Measurements from ENCODE around the gene CLN6.
"Not testable (repeated sequence)": the region's sequence is repeated elsewhere in the genome, so short reads cannot be mapped to it uniquely, and the experiment has no call there.

CLN6 gene

DNA sequence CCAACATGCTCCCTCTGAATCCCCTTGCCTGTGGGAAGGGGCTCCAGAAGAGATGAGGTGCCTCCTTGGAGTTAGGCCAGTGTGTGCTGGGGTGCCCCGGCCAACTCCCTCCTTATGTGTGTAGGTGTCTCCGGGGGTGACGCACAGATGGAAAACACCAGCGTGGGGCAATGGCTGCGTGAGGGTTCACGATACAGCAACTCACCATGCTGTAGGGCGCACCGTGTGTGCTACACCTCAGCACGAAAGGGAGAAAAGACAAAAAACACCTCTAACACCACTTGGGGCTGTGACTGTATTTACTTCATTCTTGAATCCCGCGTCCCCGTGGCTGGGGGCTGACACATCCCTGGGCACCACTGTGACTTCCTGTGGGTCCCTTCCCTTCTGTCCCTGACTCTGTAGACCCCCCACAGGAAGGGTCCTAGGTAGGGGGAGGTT, 22.8 kb downstream of the CLN6 start:
- in situ Hi-C loops (cut with HindIII; ENCODE audit: low pct_unique_long_range_greater_than_20kb, low sequenced_read_pairs) = no loop called here
- no peak for DNase-seq (ENCODE audit: low read depth in 1 of 2, low spot score in 1 of 2)
- no peak for TF ChIP-seq JUND (IDR thresholded peaks at IDR 0.05; ENCODE audit: low read depth)

GRCh38 chr15:68205954-68206539, 23.5 kb downstream of the CLN6 start:
- no peak for TF ChIP-seq JUND (IDR thresholded peaks at IDR 0.05; ENCODE audit: low read depth)
- DNase-seq (ENCODE audit: low read depth in 1 of 2, low spot score in 1 of 2) = no peak
- in situ Hi-C loops (cut with HindIII; ENCODE audit: low pct_unique_long_range_greater_than_20kb, low sequenced_read_pairs) = no loop called here

- TF ChIP-seq JUND (IDR thresholded peaks at IDR 0.05; ENCODE audit: low read depth) = no peak
- in situ Hi-C loops (cut with HindIII; ENCODE audit: low pct_unique_long_range_greater_than_20kb, low sequenced_read_pairs) = no loop called here
- DNase-seq (ENCODE audit: low read depth in 1 of 2, low spot score in 1 of 2) = no peak
Observed at GRCh38 chr15:68205558-68205944, 24.0 kb downstream of the CLN6 start.

GRCh38 chr15:68204776-68205557, 24.6 kb downstream of the CLN6 start, which contains the start of gene CALML4:
Gene CALML4 (minus strand): TSS chr15:68205332. CDS start chr15:68205247, 85 bp downstream.
- in situ Hi-C loops (cut with HindIII; ENCODE audit: low pct_unique_long_range_greater_than_20kb, low sequenced_read_pairs) = no loop called here
- TF ChIP-seq JUND (IDR thresholded peaks at IDR 0.05; ENCODE audit: low read depth) = no peak
- no peak for DNase-seq (ENCODE audit: low read depth in 1 of 2, low spot score in 1 of 2)

GRCh38 chr15:68204361-68204760, 25.2 kb downstream of the CLN6 start:
- DNase-seq (ENCODE audit: low read depth in 1 of 2, low spot score in 1 of 2) = no peak
- in situ Hi-C loops (cut with HindIII; ENCODE audit: low pct_unique_long_range_greater_than_20kb, low sequenced_read_pairs) = no loop called here
- TF ChIP-seq JUND (IDR thresholded peaks at IDR 0.05; ENCODE audit: low read depth) = no peak

DNA sequence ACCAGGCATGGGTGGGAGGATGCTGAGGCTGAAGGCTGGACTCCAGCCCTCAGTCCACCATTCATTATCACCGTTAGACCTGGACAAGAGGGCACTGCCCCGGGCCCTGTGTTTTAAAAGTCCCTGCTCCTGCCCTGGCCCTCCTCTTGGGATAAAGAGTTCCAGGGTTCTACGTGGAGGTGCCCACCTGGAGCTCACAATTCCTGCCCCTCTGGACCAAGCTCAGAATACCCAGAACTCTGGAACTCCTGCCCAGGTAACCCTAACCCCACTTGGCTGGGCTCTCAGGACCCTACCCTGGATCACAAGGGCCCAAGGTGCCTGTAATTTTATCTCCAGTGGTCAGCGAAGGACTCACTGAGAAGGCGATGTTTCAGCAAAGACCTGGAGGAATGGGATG, 25.6 kb downstream of the CLN6 start:
- DNase-seq (ENCODE audit: low read depth in 1 of 2, low spot score in 1 of 2) = no peak
- in situ Hi-C loops (cut with HindIII; ENCODE audit: low pct_unique_long_range_greater_than_20kb, low sequenced_read_pairs) = no loop called here
- TF ChIP-seq JUND (IDR thresholded peaks at IDR 0.05; ENCODE audit: low read depth) = no peak

GRCh38 chr15:68203486-68203885, 26.0 kb downstream of the CLN6 start:
- in situ Hi-C loops (cut with HindIII; ENCODE audit: low pct_unique_long_range_greater_than_20kb, low sequenced_read_pairs) = no loop called here

DNA sequence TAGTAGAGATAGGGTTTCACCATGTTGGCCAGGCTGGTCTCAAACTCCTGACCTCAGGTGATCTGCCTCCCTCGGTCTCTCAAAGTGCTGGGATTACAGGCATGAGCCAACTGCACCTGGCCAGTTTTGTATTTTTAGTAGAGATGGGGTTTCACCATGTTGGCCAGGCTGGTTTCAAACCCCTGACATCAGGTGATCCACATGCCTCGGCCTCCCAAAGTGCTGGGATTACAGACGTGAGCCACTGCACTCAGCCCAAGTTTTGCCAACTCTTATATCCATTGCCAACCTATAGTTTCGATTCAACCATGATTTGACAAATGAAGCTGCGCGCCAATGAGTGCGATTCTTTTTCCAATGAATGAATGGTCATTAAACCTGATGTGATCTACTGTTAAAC, 26.5 kb downstream of the CLN6 start:
- in situ Hi-C loops (cut with HindIII; ENCODE audit: low pct_unique_long_range_greater_than_20kb, low sequenced_read_pairs); DNase-seq (ENCODE audit: low read depth in 1 of 2, low spot score in 1 of 2): not testable (repeated sequence)

More at GRCh38 chr15:68203486-68203885, 26.0 kb downstream of the CLN6 start:
- no peak for TF ChIP-seq JUND (IDR thresholded peaks at IDR 0.05; ENCODE audit: low read depth)
- DNase-seq (ENCODE audit: low read depth in 1 of 2, low spot score in 1 of 2) = no peak

GRCh38 chr15:68201879-68202261, 27.7 kb downstream of the CLN6 start:
- no peak for TF ChIP-seq JUND (IDR thresholded peaks at IDR 0.05; ENCODE audit: low read depth)
- no peak for DNase-seq (ENCODE audit: low read depth in 1 of 2, low spot score in 1 of 2)
- in situ Hi-C loops (cut with HindIII; ENCODE audit: low pct_unique_long_range_greater_than_20kb, low sequenced_read_pairs) = no loop called here

DNA sequence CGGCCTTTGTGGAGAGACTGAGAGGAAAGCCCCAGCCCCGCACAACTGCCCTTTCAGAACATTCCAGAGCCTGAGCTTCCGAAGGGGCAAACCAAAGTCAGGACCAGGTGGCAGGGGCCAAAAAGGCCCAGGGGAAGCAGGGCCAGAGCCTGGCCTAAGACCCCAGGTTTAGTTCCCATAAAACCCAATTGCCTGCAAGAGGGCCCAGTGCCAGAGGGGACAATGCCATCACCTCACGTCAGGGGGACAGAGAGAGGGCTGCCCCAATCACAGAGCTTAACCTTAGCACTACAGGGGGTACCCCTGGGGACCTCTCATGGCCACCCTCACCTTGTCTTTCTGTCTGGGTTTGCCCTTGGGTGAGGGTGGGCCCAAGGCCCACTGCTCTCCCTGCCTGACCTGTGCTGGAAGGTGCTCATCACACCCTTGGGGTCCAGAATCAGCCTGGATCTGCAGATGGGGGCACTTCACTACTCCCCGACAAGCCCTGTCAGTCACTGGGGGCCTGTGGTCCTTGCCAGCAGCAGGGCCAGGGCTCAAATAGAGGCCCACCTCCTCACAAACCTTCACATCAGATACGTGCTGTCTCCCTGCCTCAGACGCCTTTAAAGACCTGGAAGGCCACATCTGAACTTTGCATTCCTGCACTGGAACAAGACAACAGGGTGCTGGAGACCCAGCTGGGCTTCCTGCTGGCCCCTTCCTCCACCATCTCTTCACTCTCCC, 28.2 kb downstream of the CLN6 start:
- in situ Hi-C loops (cut with HindIII; ENCODE audit: low pct_unique_long_range_greater_than_20kb, low sequenced_read_pairs) = no loop called here
- DNase-seq (ENCODE audit: low read depth in 1 of 2, low spot score in 1 of 2) = no peak
- no peak for TF ChIP-seq JUND (IDR thresholded peaks at IDR 0.05; ENCODE audit: low read depth)

GRCh38 chr15:68200016-68200861, 29.3 kb downstream of the CLN6 start:
- in situ Hi-C loops (cut with HindIII; ENCODE audit: low pct_unique_long_range_greater_than_20kb, low sequenced_read_pairs) = no loop called here
- TF ChIP-seq JUND (IDR thresholded peaks at IDR 0.05; ENCODE audit: low read depth) = no peak
- DNase-seq (ENCODE audit: low read depth in 1 of 2, low spot score in 1 of 2) = no peak

DNA sequence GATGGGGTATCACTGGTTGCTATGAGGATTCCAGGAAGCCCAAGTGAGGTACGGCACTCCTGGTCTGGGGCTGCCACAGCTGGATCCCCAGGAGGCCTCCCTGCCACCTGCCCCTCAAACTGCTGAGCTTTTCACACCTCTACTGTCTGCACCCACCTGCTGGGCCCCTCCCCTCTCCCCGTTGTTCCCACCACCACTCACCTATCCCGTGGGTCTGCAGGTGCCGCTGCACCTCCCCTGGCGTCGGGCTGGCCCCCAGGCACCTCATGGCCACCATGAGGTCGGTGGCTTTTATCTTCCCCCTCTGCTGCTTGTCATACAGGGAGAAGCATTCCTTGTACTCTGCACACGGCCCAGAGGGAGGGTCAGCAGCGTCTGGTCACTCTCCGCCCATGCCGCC, 30.2 kb downstream of the CLN6 start:
- DNase-seq (ENCODE audit: low read depth in 1 of 2, low spot score in 1 of 2) = no peak
- in situ Hi-C loops (cut with HindIII; ENCODE audit: low pct_unique_long_range_greater_than_20kb, low sequenced_read_pairs) = no loop called here
- TF ChIP-seq JUND (IDR thresholded peaks at IDR 0.05; ENCODE audit: low read depth) = no peak
